Islet of Langerhans (tissue), 1 donor: ENCODE data around the gene NDUFAF2.

Source experiments
- FAIRE-seq: peaks from one replicate; lab custom pipeline; 2011; peaks lifted over from hg19 to GRCh38; lab: Jason Lieb, UNC

The NDUFAF2 gene

DNA sequence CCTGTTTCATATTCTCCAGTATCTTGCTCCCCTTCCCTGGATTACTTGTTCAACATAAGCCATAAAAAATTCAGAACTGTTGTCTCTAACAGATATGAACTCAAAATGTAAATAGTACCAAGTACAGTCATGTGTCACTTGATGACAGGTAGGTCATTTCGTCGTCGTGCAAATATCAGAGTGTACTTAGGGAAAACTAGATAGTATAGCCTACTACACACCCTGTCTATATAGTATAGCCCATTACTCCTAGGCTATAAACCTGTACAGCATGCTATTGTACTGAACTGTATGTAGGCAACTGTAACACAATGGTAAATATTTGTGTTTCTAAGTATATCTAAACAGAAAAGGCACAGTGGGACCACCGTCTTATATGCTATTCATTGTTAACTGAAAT, 178.1 kb downstream of the NDUFAF2 start:
- no peak for FAIRE-seq

DNA sequence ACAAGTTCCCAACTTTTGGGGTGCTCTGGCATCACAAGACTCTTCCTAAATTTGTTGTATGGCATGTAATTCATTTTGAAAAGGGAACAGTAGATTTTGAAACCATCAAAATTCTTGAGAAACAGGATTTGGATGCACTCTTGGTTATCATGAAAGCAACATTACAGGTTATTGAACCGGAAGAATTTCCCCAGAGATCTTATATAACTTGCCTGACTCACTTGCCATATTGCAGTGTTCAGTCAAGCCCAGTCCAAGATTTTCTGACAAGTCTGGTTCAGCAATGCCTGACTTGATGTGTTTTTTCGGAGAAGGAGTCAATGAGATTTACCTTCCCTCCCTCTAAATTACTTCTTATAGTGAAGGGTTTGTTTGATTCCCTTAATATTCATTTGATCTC, 185.3 kb downstream of the NDUFAF2 start:
- FAIRE-seq = no peak

DNA sequence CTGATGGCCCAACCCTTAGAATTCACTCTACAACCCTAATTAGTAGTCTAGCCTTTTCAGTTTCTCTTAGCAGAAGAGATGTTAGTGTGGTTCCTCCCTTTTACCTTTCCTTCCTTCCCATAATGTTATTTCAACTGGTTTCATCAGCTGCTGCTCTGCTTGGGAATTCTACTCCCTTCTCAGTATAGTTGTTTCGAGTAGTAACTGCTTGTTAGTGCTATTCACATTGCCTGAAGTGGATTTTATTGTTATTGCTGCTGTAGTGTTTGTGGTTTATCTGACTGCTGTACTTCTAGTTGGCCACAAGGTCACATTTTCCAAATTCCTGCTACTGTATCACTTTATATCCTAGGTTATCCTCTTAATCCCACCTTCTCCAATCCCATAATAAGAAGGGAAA, 187.6 kb downstream of the NDUFAF2 start:
- FAIRE-seq = no peak

DNA sequence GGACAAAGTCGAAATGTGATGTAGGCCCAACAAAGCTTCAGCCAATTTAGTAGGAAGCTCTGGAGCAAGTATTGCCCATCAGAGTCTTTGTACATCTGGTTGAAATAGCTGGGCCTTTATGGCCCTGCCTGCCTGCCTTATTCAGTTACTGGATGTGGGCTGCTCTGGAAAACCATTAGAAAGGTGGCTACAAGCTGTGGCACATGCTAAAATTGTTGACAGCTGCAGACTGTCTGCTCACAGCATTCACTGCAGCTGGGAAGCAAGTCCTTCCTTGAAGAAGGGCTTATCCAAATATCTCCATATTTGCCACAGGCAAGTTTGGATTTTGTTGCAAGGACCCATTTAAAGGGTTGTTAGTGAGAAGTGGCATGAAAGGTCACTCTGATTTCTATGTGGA, 192.8 kb downstream of the NDUFAF2 start:
- FAIRE-seq = no peak

DNA sequence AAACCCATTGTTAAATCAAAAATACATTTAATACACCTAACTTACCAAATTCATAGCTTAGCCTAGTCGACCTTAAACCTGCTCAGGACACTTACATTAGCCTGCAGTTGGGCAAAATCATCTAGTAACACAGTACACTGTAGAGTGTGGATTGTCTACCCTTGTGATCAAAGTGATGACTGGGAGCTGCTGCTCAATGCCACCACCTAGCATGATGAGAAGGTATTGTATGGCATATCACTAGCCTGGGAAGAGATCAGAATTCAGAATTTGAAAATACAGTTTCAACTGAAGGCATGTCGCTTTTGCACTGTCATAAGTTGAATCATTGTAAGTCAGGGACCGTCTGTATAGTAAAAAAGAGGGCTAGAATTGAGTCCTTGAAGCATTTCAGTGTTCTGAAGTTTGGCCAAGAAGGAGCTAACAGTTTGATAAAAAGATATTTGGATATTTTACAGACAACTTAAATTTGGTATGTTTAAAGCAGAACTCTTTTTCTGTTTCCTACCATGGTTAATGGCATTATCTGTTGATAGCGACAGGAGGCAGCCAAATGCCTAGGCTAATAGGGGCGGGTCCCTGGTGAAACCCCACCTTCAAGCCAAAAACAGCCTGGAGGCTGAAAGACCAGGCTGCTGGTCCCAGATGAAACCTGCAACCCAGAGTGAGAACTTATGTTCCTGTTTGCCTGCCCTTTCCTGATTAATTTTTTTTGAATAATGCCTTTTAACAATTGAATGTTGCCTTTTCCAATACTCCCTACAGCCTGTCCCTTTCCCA, 194.3 kb downstream of the NDUFAF2 start:
- no peak for FAIRE-seq

DNA sequence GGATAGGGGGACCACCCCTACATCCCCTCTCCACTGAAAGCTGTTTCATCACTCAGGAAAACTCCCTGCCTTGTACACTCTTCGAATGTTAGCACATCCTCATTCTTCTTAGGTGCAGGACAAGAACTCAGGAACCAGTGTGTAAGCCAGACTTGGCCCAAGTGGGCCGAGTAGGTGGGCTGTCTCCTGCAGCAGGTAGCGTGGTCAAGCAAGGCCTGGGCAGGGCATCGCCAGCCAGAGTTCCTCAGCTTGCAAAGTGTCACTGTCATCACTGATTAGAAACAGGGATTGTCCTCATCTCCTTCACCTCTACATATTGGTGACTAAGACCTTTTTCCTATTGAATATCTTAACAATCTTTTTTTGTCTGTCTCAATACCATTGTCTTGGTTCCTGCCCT, 194.9 kb downstream of the NDUFAF2 start:
- no peak for FAIRE-seq

DNA sequence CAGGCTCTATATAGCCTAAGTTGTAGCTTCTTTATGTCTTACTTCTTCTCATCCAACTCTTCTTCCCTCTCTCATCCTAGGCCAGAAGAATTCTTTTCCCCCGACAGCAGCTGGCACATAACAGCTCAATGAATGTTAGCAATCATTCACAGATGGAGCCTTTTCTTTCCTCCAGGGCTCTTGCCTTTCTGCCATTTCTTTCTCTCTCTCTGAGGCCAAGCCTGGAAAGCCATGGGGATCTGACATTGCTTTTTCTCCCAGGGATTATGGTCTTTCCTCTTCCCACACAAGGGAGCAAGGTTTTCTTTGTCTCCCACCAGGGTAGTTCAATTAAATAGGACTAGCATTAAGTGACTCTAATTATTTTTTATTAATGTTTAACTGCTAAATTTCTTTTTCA, 196.8 kb downstream of the NDUFAF2 start:
- FAIRE-seq = no peak

DNA sequence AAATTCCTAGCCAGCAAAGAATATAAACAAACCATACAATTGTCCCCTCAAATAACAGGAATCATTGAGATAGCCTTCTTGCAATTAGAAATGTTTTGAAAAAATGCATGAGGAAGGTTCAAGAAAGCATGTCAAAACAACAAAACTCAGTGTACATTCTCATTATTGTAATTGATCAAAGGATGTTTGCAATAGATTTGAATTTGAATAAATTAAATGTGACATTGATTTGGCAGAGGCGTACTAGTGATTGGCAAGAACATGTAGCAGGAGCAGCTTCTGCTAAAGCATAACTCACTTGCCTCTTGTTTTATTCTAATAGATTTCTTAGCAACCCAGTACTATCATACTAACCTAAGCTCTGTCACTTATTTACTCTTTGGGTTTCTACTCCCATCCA, 197.4 kb downstream of the NDUFAF2 start:
- no peak for FAIRE-seq

DNA sequence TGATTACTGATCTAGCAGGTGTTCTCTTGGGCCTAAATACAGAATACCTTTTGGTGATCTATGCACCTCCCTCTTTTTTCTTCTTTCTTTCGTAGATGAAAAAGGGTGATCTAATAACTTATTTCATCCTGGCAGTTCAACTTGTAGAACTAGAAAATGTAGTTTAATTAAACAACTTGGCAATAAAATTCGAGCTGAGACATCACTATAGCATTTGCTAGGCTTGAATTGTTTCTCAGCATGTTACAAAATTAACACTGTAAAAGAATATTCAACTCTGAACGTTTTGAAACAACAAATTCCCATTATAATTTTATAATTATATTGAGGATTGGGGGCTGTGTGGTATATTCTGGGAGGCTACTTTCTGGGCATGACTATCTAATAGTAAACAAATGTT, 197.8 kb downstream of the NDUFAF2 start:
- FAIRE-seq = peak; percentile 86

DNA sequence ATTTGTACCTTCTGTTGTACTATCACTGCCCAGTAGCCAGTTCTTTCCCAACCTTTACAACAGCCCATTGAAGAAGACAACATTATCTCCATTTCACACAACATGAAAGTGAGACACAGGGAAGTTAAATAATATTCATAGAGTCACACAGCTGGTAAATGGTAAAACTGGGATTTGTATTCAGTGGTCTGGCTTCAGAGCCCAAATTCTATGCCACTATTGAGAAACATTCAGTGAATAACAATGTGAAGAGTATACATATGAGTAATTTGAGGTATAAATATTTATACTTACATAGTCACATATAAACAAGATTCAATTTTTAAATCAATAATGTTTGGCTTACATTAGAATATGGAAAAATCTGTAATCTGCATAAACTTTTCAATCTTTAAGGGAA, 203.5 kb downstream of the NDUFAF2 start:
- no peak for FAIRE-seq

DNA sequence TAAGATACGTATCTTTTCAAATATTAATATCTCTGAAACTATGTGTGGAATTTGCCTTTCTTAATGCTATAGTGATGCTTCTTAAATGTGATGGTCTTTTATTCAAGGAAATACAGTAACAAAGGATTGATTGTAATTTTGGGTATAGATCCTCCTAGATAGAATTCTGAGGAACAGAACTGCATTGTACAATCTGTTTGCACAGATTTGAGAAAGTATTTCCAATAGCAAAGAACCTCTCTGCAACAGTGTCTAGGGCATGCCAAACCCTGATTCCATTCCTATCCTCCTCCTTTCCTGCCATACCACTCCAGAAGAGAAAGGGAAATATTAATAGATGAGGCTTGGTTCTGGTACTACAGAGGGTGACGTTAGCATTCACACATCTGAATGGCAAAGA, 206.9 kb downstream of the NDUFAF2 start:
- FAIRE-seq = no peak

DNA sequence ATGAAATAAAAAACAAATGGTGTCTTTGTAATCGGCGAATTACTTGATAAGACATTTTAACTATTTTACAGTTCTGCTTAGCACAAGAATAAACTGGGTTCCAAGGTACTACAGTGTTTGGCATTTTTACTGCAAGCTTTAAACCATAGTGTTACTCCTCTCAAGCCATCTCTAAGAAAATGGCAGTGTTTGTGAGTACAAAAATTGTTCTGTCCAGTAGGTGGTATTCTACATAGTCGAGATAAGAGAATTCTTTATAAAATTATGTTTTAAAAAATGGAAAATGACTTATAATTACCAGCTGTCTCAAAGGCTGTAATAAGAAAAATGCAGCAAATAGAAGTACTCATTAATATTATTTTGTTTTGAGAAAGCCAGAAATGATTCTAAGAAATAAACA, 214.1 kb downstream of the NDUFAF2 start:
- no peak for FAIRE-seq

DNA sequence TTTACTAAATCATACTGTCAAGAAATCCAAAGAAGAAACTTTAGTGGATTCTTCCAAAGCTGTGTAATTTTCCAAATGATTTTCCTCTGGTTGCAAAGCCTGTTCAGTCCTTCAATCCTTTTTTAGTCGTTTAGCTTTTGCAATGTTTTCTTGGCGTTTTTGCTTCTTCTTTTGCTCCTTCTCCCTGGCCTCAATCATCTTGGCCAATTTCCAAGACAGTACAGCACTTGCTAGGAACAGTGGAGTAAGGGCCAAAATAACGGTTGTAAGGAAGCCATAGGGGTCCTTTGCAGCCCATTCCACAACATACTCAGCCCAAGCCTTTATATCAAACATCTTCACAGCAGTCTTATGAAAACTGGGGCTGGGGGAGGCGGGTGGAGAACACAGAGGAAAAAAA, 214.8 kb downstream of the NDUFAF2 start:
- FAIRE-seq = no peak

DNA sequence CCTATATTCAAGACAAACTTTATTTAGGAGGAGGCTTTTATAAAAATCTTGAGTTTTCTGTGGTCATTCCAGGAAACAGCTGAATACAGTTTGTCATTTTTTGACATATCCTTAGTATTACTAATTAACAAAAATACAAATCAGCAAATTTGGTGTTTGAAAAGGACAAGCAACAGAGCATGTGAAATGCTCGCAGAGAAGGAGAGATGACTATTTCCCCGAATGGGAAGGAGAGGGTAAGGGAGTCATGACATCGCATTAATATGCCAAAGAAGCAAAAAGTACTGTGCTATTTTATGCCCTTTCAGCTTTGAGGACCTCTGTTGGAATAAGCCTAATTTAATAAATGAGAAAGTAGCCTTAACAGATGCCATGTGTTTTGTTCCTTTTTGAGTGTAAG, 215.5 kb downstream of the NDUFAF2 start:
- no peak for FAIRE-seq

DNA sequence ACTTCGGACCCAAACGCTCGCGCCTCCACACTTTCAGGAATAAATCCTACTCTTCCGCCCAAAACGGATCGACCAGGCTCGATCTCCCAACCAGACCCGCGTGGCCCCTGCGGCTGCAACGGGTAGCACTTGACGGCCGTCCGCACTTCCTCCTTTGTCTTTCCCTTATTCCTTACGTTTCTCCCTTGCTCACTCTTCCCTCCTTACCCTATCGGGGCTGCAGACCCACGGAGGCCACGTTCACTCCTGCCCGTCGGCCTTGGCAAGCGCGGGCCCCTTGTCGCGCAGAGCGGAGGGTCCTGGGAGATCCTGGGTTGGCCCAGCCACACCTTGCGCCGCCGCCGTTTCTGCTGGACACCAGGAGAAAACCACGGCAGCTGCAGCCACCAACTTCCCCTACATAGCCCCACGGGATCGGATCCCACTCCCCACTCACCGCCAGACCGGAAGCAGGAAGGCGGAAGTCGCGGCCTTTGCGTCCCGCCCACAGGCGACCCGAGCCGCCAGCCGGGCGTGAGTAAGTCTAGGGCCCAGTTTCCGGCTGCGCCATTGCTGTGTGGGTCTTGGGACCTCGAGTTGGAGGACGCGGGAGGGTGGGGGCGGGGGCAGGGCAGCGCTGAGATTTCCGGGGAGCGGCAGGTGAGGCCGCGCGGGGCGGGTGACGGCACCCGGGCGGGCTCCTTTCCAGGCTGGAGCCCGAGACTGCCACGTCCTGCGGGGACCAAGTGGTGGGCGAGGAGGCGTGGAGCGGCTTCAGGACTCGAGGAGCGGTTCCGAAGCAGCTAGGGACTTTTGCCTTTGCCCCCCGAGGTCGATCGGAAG, 217.2 kb downstream of the NDUFAF2 start, which contains the start of gene SMIM15:
Gene SMIM15 (minus strand): TSS at position 459 of the 822 bp plus-strand sequence. CDS start 2,297 bp downstream, outside the sequence.
- FAIRE-seq = no peak

DNA sequence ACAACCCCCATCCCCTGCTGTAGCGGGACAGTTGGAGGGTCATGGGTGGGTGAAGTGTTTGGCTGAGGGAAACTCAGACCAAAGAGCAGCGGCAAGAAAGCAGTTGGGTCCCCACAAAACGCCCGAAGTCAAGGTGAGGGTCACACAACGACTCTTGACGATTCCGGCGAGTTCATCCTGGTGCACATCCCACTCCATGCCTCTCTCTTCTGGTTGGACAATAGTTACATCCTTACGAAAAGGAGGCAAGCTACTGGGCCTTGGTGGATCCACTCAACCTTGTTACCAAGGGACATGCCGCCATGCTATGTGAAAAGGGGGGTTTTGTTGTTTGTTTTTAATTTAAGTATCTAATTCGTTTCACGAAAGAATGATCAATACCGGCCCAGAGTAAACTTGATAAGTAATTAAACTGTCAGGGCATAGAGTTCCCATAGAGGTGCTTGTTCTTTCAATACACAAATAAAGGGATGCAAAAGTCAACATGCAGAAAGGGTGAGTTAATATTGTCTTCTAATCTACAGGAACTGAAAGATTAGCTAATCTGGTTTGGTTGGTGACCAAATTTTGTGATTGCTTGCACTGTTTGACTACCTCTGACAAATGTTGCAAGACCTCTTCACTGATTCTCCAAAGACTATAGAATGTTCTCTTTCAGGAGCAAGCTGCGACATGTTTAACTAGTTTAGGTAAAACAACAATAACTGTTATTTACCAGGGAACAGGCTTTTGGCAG, 218.0 kb downstream of the NDUFAF2 start:
- no peak for FAIRE-seq

DNA sequence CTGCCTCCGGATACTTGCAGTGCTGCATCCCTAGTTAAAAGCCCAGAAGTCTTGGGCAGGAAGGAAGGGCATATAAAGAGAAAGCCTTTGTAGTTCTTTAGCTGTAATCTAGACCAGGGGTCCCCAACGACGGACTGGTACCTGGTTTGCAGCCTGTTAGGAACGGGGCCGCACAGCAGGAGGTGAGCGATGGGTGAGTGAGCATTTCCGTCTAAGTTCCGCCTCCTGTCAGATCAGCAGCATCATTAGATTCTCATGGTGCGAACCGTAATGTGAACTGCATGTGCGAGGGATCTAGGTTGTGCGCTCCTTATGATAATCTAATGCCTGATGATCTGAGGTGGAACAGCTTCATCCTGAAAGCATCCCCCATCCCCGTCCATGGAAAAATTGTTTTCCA, 218.9 kb downstream of the NDUFAF2 start:
- FAIRE-seq = no peak

DNA sequence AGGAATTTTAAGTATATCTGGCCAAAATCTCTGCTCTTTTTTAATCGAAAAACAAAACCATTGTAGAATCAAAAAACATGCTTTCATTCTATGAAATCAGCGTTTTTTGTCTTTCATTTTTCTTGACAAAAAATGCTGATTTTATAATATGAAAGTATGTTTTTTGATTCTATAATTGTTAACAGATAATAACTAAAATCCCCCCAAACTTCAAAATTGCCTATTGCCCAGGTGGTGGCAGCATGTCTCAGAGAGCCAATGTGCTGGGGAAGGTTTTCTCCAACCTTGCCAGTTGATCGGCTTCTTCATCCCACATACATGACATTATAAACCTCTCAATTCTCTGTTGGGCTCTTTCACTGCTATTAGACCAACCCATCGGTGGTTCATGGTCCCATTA, 222.4 kb downstream of the NDUFAF2 start:
- no peak for FAIRE-seq

DNA sequence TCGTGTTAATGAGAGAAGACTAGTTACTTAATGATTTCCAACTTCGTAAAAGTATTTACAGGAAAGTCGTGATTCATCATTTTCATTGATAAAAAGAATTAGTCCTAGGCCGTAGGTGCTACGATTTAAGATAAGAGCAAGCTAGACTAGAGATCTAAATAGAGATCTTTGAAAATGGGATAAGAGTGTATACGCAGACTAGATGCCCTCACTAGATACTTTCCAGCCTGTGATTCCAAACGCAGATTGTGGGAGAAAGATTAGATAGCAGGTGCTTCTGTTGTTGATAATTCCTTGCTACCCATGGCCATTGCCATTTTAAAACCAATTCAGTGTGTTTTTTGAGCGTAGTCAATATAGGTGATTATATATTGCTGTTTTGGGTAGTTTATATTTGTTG, 223.9 kb downstream of the NDUFAF2 start:
- FAIRE-seq = no peak

DNA sequence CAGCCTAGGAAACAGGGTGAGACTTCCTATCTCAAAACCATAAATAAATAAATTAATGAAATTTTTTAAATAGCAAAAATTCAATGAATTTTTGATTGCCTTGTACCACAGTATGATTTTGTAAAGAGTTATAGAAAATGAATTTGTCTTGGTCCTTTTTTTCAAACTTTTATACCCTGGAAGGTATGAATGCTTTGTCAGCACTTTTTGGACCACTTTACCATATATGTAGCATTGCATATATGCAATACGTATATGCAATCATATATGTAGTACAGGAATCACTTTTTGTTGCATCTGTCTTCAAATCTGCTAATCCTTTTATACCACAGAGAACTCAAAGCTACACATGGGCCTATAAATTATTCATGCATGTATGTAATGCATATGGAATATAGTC, 226.5 kb downstream of the NDUFAF2 start:
- no peak for FAIRE-seq

DNA sequence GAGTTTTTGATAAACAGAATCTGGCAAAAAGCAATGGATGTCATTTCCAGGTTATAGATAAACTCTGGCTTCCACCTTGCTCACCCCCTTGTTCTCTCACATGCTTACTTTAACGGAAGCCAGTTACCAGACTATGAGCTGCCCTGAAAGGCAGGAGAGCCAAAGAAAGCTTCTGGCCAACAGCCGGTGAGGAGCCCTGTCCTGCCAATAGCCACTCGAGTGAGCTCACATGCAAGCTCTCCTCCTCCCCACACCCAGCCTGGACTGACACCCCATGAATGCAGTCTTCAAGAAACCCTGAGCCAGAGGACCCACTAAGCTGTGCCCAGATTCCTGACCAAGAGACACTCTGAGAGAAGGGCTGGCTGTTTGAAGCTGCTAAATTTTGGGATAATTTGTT, 231.6 kb downstream of the NDUFAF2 start:
- no peak for FAIRE-seq

DNA sequence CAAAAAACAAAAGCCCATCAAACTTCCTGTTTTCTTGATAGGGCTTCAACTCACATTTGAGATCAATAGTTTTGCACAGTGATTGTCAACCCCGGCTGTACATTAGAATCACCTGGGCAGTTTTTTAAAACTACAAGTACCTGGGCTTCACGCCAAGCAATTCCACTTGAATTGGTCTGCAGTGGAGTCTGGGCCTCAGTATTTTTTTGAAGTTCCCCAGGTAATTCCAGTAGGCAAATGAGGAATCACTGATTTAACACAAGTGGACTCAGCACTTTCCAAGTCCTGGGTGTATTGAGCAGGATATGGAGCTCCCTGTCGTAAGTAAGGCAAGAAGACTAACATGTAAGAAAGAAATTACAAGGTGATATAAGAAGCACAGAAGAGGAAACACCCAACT, 232.1 kb downstream of the NDUFAF2 start:
- no peak for FAIRE-seq

DNA sequence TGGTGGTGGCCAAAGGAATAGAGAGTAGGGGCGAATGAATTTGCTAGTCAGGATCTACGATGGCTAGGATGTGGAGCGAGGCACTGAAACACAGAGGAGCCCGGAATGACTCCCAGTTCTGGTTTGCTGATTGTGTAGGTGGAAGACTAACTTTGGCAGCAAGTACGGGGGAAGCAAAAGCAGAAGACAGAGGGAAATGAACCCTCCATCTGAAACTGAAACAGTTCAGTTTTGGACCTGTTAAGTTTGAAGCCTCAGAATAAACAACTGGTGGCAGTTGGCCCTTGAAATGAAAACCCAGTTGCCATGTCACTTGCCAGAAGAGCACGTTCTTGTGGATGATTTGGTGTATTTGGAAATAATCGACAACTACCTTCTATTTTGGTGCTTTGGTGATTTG, 232.7 kb downstream of the NDUFAF2 start:
- FAIRE-seq = no peak
